Liver (tissue), 9 donors: Measurements from ENCODE around the gene STK39. TPM values are rescaled to one million over a fixed set of nuclear protein-coding genes. Genes with fewer than 3 reads are reported as not detected.

Experiments used
- DNase-seq: peaks from one replicate; pipeline ENCODE4 v3.0.0-alpha.2; 2017; ENCODE audit warnings: low spot score
- H3K27ac ChIP-seq, 2 donors: one replicate each; pipeline ENCODE4 v1.7.0; 2013; ENCODE audit warnings: inconsistent platforms in 2 of 2, low read length in 2 of 2, control low read depth in 1 of 2, low read depth in 1 of 2, mild to moderate bottlenecking in 1 of 2
- H3K27me3 ChIP-seq, 4 donors: one replicate each; pipeline versions ENCODE4 v1.6.1 to v1.7.0; 2013; ENCODE audit warnings: low read length in 3 of 4, inconsistent platforms in 1 of 4, mild to moderate bottlenecking in 1 of 4, moderate library complexity in 1 of 4; ENCODE audit not compliant: control insufficient read depth in 4 of 4, insufficient read depth in 4 of 4
- H3K36me3 ChIP-seq, 4 donors: one replicate each; pipeline versions ENCODE4 v1.6.1 to v1.7.0; 2013; ENCODE audit warnings: low read length in 3 of 4, mild to moderate bottlenecking in 3 of 4, low read depth in 1 of 4, moderate library complexity in 1 of 4; ENCODE audit not compliant: control insufficient read depth in 4 of 4, insufficient read depth in 3 of 4
- H3K4me1 ChIP-seq, 4 donors: one replicate each; pipeline versions ENCODE4 v1.6.1 to v1.7.0; 2013; ENCODE audit warnings: low read length in 3 of 4, mild to moderate bottlenecking in 3 of 4, moderate library complexity in 1 of 4; ENCODE audit not compliant: control insufficient read depth in 4 of 4, insufficient read depth in 4 of 4
- H3K4me3 ChIP-seq, 3 donors: one replicate each; pipeline versions ENCODE4 v1.6.1 to v1.7.0; 2013; ENCODE audit warnings: low read length in 3 of 3, control low read depth in 1 of 3, low read depth in 1 of 3, mild to moderate bottlenecking in 1 of 3
- H3K9ac ChIP-seq, 2 donors: one replicate each; pipeline ENCODE4 v1.7.0; 2013; ENCODE audit warnings: low read length in 2 of 2, mild to moderate bottlenecking in 2 of 2, moderate library complexity in 2 of 2, control low read depth in 1 of 2, low read depth in 1 of 2
- H3K9me3 ChIP-seq, 4 donors: one replicate each; pipeline versions ENCODE4 v1.6.1 to v1.7.0; 2013; ENCODE audit warnings: low read length in 3 of 4; ENCODE audit not compliant: control insufficient read depth in 4 of 4
- EGR1 ChIP-seq, 2 donors: IDR thresholded peaks; 2 replicates each; pipeline ENCODE4 v1.6.1; 2016 to 2018; ENCODE audit warnings: antibody characterized with exemption in 2 of 2, low read depth in 2 of 2
- FOXA1 ChIP-seq: IDR thresholded peaks from 2 replicates; pipeline ENCODE4 v1.6.1; 2016; ENCODE audit warnings: antibody characterized with exemption
- FOXA2 ChIP-seq: IDR thresholded peaks from 2 replicates; pipeline ENCODE4 v1.6.1; 2016; ENCODE audit warnings: antibody characterized with exemption
- GABPA ChIP-seq, 2 donors: IDR thresholded peaks in 1 of 2; conservative IDR thresholded peaks in 1 of 2; 2 replicates each; pipeline ENCODE4 v1.6.1; 2016; ENCODE audit warnings: antibody characterized with exemption in 2 of 2, mild to moderate bottlenecking in 1 of 2, moderate library complexity in 1 of 2
- HNF4A ChIP-seq, 2 donors: conservative IDR thresholded peaks; 2 replicates each; pipeline ENCODE4 v1.6.1; 2016; ENCODE audit warnings: antibody characterized with exemption in 2 of 2, mild to moderate bottlenecking in 2 of 2
- HNF4G ChIP-seq: IDR thresholded peaks from 2 replicates; pipeline ENCODE4 v1.6.1; 2016; ENCODE audit warnings: antibody characterized with exemption
- JUND ChIP-seq, 2 donors: IDR thresholded peaks; 2 replicates each; pipeline ENCODE4 v1.6.1; 2016; ENCODE audit warnings: antibody characterized with exemption in 2 of 2
- NR2F2 ChIP-seq: IDR thresholded peaks from 2 replicates; pipeline ENCODE4 v1.6.1; 2016; ENCODE audit warnings: antibody characterized with exemption
- RAD21 ChIP-seq, 2 donors: IDR thresholded peaks; 2 replicates each; pipeline ENCODE4 v1.6.1; 2016; ENCODE audit warnings: antibody characterized with exemption in 2 of 2, mild to moderate bottlenecking in 2 of 2
- RXRA ChIP-seq, 2 donors: IDR thresholded peaks; 2 replicates each; pipeline ENCODE4 v1.6.1; 2017 to 2018; ENCODE audit warnings: antibody characterized with exemption in 2 of 2, mild to moderate bottlenecking in 1 of 2
- SP1 ChIP-seq: IDR thresholded peaks from 2 replicates; pipeline ENCODE4 v1.6.1; 2018; ENCODE audit warnings: antibody characterized with exemption, mild to moderate bottlenecking
- TAF1 ChIP-seq: conservative IDR thresholded peaks from 2 replicates; pipeline ENCODE4 v1.6.1; 2016; ENCODE audit warnings: antibody characterized with exemption, mild to moderate bottlenecking
- ZBTB33 ChIP-seq: IDR thresholded peaks from 2 replicates; pipeline ENCODE4 v1.6.1; 2016; ENCODE audit warnings: antibody characterized with exemption
- WGBS: extraction: QIAGEN DNeasy Blood & Tissue Kit; methylation state at CpG from one replicate; pipeline ENCODE4 v1.1.7; 2013; 5-methylcytosine and 5-hydroxymethylcytosine counted together
- polyA plus RNA-seq, 2 donors: library from polyadenylated mRNA; stranded (reverse) in 1 of 2; unstranded in 1 of 2; fragments of 200-250 nt in 1 of 2; fragments of >200 nt in 1 of 2; fragmentation: Nextera tagmentation in 1 of 2; extraction: Ambion mirVana in 1 of 2; gene quantifications; one replicate each; pipeline versions ENCODE4 v1.2.1 to v1.2.3, GENCODE V29; 2013 to 2015
- total RNA-seq, 2 donors: library from RNA; depleted of rRNA; stranded (reverse); fragments of >200 nt; gene quantifications; one replicate each; pipeline ENCODE4 v1.2.3, GENCODE V29; 2014
- TF ChIP-seq, protein P1 (sequence below): IDR thresholded peaks from 2 replicates; pipeline ENCODE4 v1.6.1; 2016; ENCODE audit warnings: antibody characterized with exemption, mild to moderate bottlenecking
- TF ChIP-seq, protein P2 (sequence below): IDR thresholded peaks from 2 replicates; pipeline ENCODE4 v1.6.1; 2016; ENCODE audit warnings: antibody characterized with exemption
- TF ChIP-seq, protein P3 (sequence below): fragments of 150-350 bp; IDR thresholded peaks from 2 replicates; pipeline ENCODE4 v1.5.1; 2017; ENCODE audit warnings: improper control_type of control experiment, low read depth, low read length; ENCODE audit not compliant: missing input control
- donor health status: healthy.
- donor health status: healthy.
- donor health status: healthy.
- donor health status: healthy.
- donor health status: healthy.

STK39 gene
- total and polyA plus RNA-seq, 4 donors, result 0.29 to 1.8 (median 0.73) TPM

- Histone ChIP-seq H3K4me1 (no peaks in the 10 kb centered on the region), H3K9ac (no peak overlapping the region), H3K27me3 (no peaks in the 10 kb centered on the region), H3K27ac (no peak overlapping the region), H3K9me3 (peaks cover 0 to 2% (median 0%) of the 10 kb centered on the region in 4 donors), H3K4me3 (no peak overlapping the region), H3K36me3 (peaks cover 0 to 3% (median 0%) of the 10 kb centered on the region in 4 donors)
- no peak for DNase-seq
- TF ChIP-seq HNF4A (conservative IDR thresholded peaks at IDR 0.05), result no peak
- TF ChIP-seq, protein P1, sequence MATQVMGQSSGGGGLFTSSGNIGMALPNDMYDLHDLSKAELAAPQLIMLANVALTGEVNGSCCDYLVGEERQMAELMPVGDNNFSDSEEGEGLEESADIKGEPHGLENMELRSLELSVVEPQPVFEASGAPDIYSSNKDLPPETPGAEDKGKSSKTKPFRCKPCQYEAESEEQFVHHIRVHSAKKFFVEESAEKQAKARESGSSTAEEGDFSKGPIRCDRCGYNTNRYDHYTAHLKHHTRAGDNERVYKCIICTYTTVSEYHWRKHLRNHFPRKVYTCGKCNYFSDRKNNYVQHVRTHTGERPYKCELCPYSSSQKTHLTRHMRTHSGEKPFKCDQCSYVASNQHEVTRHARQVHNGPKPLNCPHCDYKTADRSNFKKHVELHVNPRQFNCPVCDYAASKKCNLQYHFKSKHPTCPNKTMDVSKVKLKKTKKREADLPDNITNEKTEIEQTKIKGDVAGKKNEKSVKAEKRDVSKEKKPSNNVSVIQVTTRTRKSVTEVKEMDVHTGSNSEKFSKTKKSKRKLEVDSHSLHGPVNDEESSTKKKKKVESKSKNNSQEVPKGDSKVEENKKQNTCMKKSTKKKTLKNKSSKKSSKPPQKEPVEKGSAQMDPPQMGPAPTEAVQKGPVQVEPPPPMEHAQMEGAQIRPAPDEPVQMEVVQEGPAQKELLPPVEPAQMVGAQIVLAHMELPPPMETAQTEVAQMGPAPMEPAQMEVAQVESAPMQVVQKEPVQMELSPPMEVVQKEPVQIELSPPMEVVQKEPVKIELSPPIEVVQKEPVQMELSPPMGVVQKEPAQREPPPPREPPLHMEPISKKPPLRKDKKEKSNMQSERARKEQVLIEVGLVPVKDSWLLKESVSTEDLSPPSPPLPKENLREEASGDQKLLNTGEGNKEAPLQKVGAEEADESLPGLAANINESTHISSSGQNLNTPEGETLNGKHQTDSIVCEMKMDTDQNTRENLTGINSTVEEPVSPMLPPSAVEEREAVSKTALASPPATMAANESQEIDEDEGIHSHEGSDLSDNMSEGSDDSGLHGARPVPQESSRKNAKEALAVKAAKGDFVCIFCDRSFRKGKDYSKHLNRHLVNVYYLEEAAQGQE, result no peak
- no peak for TF ChIP-seq TAF1
- TF ChIP-seq EGR1 (IDR thresholded peaks at IDR 0.05; ENCODE audit: low read depth in 2 of 2), result no peak
- TF ChIP-seq NR2F2, result no peak
- no peak for TF ChIP-seq FOXA2
- no peak for TF ChIP-seq SP1
- no peak for TF ChIP-seq JUND (IDR thresholded peaks at IDR 0.05)
- TF ChIP-seq, protein P2, sequence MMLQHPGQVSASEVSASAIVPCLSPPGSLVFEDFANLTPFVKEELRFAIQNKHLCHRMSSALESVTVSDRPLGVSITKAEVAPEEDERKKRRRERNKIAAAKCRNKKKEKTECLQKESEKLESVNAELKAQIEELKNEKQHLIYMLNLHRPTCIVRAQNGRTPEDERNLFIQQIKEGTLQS, result no peak
- WGBS, result 88% methylated on average over 7 of the region's 7 CpGs
These were observed 15.7 kb downstream of the STK39 start for GRCh38 chr2:168231609-168232241.

DNA sequence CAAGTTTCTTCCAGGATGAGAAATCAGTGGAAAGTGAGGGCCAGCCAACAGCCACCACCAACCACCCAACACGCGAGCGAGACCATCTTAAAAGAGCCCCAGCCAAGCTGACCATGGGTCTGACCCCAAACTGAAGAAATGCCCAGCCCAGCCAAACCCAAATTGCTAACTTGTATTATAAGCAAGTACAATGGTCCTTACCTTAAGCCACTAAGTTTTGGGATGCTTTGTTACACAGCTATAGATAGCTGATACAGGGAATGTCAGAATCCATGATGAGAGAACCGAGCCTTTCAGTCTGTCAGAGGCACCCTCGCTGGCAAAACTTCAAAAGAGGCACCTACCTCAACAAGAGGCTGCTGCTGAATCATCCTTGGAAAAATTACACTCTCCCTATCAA lies 17.0 kb downstream of the STK39 start:
- TF ChIP-seq JUND (IDR thresholded peaks at IDR 0.05), result no peak
- no peak for TF ChIP-seq HNF4G
- TF ChIP-seq HNF4A (conservative IDR thresholded peaks at IDR 0.05), result no peak
- no peak for TF ChIP-seq TAF1
- TF ChIP-seq GABPA (IDR thresholded peaks at IDR 0.05 in 1 of 2, conservative IDR thresholded peaks at IDR 0.05 in 1 of 2), result no peak
- no peak for TF ChIP-seq RXRA (IDR thresholded peaks at IDR 0.05)
- no peak for TF ChIP-seq EGR1 (IDR thresholded peaks at IDR 0.05; ENCODE audit: low read depth in 2 of 2)
- no peak for TF ChIP-seq SP1
- TF ChIP-seq NR2F2, result no peak
- no peak for TF ChIP-seq RAD21 (IDR thresholded peaks at IDR 0.05)
- TF ChIP-seq, protein P3, sequence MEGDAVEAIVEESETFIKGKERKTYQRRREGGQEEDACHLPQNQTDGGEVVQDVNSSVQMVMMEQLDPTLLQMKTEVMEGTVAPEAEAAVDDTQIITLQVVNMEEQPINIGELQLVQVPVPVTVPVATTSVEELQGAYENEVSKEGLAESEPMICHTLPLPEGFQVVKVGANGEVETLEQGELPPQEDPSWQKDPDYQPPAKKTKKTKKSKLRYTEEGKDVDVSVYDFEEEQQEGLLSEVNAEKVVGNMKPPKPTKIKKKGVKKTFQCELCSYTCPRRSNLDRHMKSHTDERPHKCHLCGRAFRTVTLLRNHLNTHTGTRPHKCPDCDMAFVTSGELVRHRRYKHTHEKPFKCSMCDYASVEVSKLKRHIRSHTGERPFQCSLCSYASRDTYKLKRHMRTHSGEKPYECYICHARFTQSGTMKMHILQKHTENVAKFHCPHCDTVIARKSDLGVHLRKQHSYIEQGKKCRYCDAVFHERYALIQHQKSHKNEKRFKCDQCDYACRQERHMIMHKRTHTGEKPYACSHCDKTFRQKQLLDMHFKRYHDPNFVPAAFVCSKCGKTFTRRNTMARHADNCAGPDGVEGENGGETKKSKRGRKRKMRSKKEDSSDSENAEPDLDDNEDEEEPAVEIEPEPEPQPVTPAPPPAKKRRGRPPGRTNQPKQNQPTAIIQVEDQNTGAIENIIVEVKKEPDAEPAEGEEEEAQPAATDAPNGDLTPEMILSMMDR, result no peak
- TF ChIP-seq, protein P1, result no peak
- TF ChIP-seq ZBTB33, result no peak
- no peak for TF ChIP-seq FOXA1
- H3K4me1 ChIP-seq, result no peaks in the 10 kb centered on the region
- no peak overlapping the region for H3K9ac ChIP-seq
- no peaks in the 10 kb centered on the region for H3K27me3 ChIP-seq
- DNase-seq, result no peak
- no peak overlapping the region for H3K27ac ChIP-seq
- H3K4me3 ChIP-seq, result no peak overlapping the region
- 98% methylated on average over 5 of the region's 5 CpGs for WGBS
- peaks cover 0 to 3% (median 0%) of the 10 kb centered on the region in 4 donors for H3K36me3 ChIP-seq
- H3K9me3 ChIP-seq, result peaks cover 0 to 2% (median 0%) of the 10 kb centered on the region in 4 donors
